Skin epidermis (tissue), 12 donors: ENCODE measurements around the gene SMYD1.

ENCODE experiments used
- H3K27ac ChIP-seq, 21 experiments: fragments of 200-600 bp; sonication (generic) in 11 of 21; one replicate each; pipeline ENCODE4 v1.5.0; 2020; ENCODE audit warnings: mild to moderate bottlenecking in 3 of 21, inconsistent platforms in 2 of 21, moderate library complexity in 2 of 21
- H3K4me3 ChIP-seq, 7 experiments: fragments of 200-600 bp; sonication (generic) in 2 of 7; one replicate each; pipeline ENCODE4 v1.5.0; 2020; ENCODE audit warnings: inconsistent platforms in 2 of 7, mild to moderate bottlenecking in 2 of 7, moderate library complexity in 1 of 7

The SMYD1 gene

DNA sequence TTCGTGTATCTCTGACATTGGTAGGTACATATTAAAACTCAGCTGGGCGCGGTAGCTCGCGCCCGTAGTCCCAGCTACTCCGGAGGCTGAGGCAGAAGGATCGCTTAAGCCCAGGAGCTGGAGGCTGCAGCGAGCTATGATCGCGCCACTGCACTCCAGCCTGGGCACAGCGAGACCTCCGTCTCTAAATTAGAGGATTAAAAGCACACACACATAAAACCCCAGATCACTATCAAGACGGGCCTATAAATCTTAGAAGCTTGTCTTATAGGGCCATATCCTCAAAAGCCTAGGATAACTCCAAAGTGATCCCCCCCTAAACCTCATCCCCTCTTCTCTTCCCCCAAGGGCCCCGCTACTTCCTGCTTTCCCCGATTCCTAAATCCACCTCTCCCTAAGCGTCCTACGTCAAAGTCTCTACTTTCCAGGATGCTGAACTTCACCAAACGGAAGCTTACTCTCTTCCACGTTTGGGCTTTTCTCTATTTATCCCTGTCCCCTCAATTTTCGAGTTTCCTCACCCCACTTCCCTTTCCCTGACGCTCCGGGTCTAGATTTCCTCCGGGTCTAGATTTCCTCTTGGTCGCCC is 12.7 kb upstream of the SMYD1 start:
- Histone ChIP-seq H3K27ac (peak overlapping the region; percentile 91 to 100 (median 99)), H3K4me3 (peak overlapping the region; percentile 78 to 95 (median 88))

DNA sequence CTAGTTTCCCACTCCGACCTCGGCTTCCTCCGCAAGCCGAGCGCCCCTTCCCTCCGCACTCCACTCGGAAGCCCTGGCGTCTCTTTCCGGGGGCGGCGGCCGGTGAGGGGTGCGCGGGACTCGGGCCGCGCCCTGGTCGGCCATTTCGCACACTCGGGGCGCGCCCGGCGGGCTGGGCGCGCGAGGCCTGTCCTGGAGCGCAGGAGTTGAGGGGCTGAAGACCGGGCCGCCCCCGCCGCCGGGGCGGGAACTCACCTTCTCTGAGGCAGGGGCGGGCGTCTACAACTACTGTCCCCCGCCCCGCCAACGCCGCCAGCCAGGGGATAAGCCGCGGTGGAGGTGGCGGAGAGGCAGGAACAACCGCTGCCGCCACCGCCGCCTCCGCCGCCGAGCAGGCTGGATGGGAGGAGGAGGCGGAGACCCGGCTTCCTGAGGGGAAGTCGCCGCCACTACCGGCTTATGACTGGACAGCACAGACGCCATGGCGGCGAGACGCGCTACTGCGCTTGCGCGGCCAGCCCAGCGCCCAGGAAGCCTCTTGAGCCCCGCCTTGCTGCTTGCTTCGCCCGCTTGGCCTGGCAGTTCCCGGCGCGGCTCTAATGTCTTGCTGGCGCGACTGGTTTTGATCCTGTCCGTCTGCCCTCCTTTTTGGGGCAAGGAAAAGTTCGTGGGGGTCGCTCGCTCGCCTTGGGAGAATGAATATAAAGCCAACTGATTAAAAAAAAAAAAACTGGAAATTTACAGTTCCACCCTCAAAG is 12.1 kb upstream of the SMYD1 start, which contains the start of gene KRCC1:
Gene KRCC1 (minus strand): TSS at position 413 of the 758 bp plus-strand sequence. CDS start 27,220 bp downstream, outside the sequence.
- Histone ChIP-seq H3K4me3 (peak within 1 kb of the TSS; percentile 78 to 95 (median 88)), H3K27ac (peak within 1 kb of the TSS; percentile 91 to 100 (median 99))

DNA sequence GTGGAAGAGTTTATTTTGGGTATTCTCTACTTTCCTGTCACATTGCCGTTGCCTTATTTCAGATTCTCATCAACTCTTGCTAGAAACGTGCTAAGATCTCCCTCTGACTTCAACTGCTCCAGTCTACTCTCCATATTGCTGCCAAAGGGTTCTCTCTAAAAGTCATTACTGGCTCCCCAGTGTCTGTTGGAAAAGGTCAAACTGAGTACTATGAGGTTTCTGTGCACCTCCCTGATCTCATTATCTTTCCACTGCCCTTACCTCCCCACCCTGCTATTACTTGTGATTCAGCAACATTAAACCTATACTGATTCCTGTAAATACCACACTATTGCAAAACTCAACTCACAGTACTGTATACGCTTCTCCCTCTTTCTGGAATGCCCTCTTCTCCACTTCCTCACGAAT is 10.2 kb upstream of the SMYD1 start:
- H3K4me3 ChIP-seq = no peak overlapping the region
- no peak overlapping the region for H3K27ac ChIP-seq

DNA sequence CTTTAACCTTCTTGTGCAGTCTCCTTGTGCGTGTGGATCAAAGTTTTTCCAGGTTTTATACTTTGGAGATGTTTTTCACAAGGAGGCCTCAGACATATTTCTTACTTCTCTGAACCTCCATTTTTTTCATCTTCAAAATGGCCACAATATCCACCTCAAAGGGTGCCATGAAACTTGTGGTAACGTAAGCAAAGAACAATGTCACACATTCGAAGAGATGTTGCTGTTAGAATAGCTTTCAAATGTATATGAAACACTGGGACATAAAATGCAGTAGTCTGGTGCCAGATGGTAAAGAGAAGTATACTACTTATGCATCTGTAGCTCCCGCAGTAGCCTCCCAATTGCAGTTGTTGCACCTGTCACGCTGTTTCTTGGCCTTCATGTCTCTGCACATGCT is 9.4 kb upstream of the SMYD1 start:
- Histone ChIP-seq H3K4me3 (no peak overlapping the region), H3K27ac (no peak overlapping the region)

DNA sequence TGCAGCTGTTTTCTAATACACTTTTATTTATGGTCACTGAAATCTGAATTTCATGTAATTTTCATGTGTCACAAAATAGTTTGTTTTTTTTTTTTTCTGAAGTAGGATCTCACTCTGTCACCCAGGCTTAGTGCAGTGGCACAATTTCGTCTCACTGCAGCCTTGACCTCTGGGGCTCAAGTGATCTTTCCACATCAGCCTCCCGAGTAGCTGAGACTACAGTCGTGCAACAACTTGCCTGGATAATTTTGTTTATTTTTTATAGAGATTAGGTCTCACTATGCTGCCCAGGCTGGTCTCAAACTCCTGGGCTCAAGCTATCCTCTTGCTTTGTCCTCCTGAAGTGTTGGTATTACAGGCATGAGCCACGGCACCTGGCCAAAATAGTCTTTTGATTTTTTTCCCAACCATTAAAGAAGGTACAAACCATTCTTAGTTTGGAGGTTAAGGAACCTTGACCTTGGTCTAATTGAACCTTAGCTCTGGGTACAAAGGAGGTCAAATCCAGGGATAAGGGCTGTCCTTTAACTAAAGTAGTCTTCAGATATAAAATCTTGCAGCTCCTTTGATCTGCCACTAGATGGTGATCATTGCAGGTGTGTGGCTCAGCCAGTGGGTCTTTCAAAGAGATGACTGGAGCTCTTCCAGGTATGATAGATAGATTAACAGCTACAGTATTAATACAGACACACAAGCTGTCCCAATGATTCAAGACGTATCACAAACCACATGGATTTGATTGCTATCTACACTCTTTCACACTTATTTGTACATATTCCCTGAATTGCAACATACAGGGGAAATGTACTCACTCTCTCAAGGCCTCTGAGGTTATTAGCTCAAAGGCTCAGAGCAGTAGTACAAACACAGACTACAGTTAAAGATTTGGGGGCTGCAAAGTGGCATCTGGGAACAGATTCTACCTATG is 7.4 kb upstream of the SMYD1 start:
- Histone ChIP-seq H3K27ac (no peak overlapping the region), H3K4me3 (no peak overlapping the region)

DNA sequence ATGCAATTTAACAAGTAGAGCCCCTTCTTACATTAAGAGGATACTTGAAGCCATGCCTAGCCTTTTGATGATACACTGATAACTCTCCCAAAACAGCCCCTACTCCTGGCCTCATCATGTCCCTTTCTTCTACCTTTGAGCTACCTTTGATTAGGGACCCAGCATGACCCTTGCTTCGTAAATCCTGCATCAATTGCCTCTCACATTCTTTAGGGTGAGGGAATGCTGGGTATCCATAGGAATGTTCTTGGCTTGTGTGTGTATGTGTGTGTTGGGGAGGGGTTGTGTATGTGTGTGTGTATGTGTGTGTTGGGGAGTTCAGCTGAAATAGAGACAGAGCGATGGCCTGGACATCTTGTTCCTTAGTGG is 6.7 kb upstream of the SMYD1 start:
- no peak overlapping the region for H3K27ac ChIP-seq
- no peak overlapping the region for H3K4me3 ChIP-seq

DNA sequence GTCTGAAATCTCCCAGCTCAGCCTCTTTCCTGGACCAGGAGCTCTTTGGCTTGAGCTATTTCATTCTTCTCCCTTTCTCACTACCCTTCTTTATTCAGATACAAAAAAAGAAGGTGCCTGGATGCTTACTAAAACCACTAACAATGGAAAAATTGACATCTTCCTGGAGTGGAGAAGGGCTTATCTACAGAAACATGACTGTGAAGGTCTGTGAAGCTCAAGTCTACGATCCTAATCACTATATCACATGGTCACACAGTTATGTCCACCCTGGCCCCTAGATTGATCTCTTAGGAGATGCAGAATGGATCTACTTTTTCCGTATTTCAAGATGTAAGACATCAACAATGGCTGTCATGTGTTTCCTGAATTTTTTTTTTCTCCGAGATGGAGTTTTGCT is 6.3 kb upstream of the SMYD1 start:
- no peak overlapping the region for H3K4me3 ChIP-seq

DNA sequence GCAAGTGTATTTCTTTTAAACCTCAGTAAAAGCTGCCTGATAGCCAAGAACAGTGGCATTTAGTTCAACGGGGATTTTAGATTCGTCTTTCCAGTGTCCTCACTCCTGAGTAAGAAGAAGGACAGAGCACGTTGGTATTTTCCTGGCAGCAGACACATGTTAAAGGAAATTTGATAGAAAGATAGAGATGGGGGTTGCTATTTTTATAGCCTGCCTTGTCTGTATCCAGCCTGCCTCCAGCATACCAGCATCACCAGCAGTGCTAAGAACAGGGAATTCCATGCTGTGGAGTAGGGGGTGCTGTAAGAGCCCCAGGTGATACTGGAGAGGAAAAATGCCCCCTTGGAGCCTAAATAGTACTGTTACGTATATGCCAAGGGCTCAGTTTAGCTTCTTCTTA is 1.1 kb upstream of the SMYD1 start:
- Histone ChIP-seq H3K27ac (no peak overlapping the region), H3K4me3 (no peak overlapping the region)

More for the DNA sequence above, 6.3 kb upstream of the SMYD1 start:
- no peak overlapping the region for H3K27ac ChIP-seq

DNA sequence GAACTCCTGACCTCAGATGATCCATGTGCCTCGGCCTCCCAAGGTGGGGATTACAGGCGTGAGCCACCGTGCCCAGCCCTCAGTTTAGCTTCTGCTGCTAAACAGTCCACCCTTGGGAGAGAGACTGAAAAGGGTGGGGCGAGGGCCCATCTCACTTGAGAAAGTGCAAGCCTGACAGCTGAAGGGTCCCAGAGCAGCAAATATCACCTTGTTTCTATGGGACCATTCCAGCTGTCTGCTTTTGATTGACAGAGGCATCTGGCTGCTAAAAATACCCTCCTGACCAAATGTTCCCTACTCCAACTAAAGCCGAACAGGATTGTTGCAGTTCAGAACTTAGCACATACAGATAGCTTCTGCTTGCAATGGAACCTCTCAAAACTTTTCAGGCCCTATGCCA is 436 bp upstream of the SMYD1 start:
- Histone ChIP-seq H3K4me3 (no peak overlapping the region), H3K27ac (no peak overlapping the region)

DNA sequence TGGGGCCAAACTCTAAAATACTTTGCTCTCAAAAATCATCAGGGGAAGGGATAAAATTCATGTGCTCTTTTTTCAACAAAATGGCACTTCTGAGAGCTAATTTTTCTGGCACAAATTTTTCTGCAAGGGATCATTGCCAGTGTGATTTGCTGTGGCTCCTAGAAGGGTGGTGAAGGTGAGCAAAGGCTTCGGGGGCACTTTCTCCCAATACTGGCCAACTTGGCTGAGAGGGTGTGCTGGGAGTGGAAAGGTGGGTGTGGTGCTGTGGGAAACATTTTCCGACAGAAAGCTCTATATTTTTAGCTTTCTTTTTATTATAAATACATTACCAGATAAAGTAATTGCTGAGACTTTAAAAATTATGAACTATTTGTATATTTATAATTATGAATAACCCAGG is 419 bp downstream of the SMYD1 start:
- Histone ChIP-seq H3K4me3 (no peak overlapping the region), H3K27ac (no peak overlapping the region)

DNA sequence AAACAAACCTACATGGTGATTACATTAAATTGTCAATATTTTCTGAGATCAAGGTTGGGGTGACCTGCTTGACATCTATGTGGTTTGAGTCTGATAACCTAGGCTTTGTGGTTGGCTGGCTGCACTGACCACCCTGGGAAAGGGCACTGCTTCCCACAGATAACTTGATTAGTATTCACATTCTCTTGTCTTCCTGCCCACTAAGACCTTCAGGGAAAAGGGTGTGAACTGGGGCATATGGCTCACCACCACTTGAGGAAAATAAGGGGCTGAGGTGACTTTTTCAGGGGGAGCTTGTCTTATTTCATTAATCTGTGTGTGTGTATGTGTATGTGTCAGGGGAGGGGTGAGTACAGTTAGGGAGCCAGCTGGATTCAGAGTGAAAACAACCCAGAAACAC is 1.5 kb downstream of the SMYD1 start:
- no peak overlapping the region for H3K27ac ChIP-seq
- H3K4me3 ChIP-seq = no peak overlapping the region

DNA sequence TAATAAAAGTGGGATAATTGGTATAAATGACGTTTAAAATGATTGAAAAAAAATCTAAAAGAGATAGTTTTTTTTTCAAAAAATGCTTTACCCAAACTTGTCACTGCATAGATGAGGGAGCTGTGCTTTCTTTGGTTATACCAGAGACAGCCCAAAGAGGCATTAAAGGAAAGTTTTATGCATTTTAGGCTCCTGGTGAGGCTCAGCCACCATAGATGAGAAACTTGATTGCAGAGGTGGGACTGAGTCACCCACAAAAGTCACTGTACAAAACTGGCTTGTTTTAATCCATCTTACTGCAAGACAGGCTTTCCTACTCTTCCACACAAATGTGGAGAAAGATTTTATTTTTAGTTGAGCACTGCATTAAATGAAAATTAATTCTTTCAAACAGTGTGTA is 2.4 kb downstream of the SMYD1 start:
- H3K27ac ChIP-seq = no peak overlapping the region
- no peak overlapping the region for H3K4me3 ChIP-seq

DNA sequence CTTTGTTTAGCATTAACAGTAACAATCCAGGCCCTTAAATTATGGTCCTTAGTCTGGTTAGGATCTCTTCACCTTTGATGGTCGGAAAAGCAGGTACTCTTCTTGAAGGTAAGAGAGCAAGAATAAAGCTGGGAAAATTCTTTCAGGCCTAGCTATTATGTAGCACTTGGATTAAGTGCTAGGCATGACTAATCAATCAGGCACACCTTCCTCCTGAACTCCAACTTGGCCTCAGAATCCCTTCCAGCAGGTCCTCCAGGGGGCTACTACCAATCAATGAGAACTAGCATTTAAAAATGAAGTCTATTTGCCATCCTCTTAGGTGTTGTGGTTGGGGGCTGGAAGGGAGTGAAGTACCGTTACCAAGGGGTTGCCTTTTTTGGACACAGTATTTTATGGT is 3.7 kb downstream of the SMYD1 start:
- Histone ChIP-seq H3K4me3 (no peak overlapping the region), H3K27ac (no peak overlapping the region)

DNA sequence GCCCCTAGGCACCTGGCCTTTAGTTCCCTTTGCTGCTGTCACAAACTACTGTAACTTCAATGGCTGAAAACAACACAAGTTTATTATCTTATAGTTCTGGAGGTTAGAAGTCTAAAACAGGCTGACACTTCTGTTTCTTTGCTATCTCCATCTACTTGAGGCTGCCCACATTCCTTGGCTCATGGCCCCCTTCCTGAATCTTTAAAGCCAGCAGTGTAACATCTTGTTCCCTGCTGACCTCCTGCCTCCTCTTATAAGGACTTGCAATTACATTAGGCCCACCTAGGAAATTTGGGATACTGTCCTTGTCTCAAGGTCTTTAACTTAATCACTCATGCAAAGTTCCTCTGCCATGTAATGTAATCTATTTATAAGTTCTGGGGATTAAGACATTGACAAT is 6.5 kb downstream of the SMYD1 start:
- H3K27ac ChIP-seq = no peak overlapping the region
- no peak overlapping the region for H3K4me3 ChIP-seq

DNA sequence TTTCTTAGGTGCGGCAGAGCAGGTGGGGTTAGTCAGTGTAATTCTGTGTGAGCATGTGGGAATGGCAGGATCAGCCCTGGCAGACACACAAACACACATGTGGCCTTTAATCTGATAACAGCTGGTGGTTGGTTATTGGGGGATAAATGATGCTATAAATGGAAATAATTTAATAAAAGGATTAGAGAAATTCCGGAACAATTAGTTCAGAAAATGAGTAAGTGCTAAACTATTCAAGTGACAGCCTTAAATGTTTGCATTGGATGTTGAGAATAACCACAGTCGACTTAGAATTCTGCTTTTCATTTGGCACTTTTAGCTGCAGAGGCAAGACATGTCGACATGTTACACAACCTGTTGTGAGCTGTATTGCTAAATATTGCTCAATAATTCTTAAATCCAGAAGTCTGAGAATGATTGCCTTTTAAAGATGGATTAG is 7.2 kb downstream of the SMYD1 start:
- Histone ChIP-seq H3K27ac (no peak overlapping the region), H3K4me3 (no peak overlapping the region)

DNA sequence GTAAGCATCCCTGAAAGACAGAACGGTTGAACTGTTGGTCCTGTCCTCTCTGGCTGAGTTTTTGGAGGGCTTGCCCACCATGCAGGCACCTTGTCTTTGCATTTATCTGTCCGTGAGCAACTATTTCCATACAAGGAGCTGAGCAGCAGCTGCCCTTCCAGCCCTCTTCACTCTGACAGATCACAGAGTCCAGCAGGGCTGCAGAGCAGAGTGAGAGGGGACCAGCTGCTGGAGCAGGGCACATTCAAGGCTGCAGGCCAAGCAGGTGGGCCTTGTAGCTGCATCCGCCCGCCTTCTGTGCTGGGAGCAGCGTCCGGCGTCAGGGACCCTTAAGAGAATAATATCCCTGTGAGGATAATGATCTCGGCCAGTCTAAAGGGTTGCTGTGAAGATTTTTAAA is 9.5 kb downstream of the SMYD1 start:
- Histone ChIP-seq H3K27ac (no peak overlapping the region), H3K4me3 (no peak overlapping the region)

DNA sequence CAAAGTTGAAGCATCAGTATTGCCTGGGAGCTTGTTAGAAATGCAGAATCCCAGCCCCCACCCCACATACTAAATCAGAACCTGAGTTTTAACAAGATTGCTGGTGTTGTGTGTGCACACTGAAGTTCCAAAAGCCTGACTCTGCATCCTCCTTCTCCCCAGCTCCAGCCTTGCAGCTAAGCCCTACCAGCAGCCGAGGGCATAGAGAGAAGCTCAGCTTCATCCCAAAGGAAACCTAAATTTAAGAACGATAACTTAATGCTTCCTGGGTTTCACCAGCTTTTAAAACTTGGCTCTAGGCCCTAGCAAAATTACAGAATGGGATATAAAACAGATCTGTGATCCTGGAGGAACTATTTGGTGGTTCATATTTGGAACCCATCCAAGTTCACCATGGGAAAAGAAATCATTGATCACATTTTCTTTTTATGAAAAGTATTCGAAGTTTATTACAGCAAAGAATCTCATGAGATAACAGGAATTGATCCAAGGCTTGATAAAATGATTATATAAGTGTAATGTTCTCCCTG is 11.1 kb downstream of the SMYD1 start:
- Histone ChIP-seq H3K27ac (no peak overlapping the region), H3K4me3 (no peak overlapping the region)

DNA sequence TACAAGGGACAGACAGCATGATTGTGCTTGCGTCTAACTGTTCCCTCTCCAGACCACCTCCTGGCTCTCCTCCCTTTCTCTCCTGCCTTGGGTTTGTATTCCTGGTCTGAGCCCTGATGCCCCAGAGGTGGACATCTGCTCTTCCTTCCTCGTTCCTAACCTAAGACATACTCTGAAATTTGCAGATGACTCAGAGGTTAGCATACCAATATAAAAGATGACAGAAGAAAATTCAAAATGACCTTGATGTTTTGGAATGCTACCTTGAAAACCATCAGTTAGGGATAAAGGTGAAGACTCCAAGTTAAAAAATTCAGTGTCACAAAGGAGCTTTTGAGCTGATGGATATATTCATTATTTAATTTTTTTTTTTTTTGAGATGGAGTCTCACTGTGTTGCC is 12.9 kb downstream of the SMYD1 start:
- Histone ChIP-seq H3K4me3 (no peak overlapping the region), H3K27ac (no peak overlapping the region)

DNA sequence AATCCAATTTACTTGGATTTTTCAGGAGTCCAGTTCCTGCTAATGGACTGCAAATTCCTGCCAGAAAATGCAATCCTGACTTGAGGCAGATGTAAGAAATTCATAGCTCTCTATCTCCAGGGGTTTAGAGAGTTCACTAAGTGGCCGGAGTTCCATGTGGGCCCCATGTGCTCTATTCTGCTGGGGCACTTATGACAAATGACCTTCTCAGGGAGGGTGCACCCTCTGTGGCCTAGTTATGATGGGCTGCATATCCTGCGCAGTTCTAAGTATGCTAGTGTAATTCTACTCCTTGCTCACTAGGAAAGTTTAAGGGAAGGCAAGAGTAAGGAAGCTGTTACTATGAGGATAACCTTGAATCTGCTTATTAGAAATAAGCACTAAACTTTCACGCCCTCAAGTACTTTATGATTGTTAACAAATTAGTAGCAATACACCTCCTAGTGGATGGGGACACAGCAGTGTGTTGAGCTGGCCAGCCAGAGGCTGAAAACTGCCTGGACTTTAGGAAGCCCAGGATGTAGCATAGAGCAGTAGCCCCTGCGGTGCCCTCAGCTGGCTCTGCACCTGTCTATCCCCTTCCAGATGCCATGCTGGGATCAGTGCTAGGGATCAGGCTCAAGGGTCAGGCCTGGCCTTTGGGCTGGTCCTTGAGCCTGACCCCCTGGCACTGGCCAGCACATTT is 14.4 kb downstream of the SMYD1 start:
- H3K27ac ChIP-seq = peak overlapping the region in 1 of 21 experiments; percentile 34
- no peak overlapping the region for H3K4me3 ChIP-seq

DNA sequence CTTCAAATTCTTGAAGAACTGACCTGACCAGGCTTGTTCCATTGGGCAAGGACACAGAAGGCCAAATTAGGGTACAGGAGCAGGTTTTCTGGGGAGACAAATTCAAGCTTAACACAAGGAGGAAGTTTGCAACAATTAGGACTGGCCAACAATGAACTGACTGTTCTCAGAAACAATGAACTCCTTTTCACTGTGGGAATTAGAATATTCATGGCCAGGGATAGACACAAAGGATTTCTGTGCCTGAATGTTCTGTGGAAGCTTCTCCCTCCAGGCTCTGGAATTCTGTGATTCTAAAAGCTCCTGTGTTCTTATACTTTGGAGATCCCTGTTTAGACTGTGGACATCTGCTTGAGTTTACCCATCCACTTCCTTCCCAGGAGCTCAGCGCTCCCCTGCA is 15.2 kb downstream of the SMYD1 start:
- no peak overlapping the region for H3K27ac ChIP-seq
- H3K4me3 ChIP-seq = no peak overlapping the region
